Measurements from ENCODE around the gene SHISAL2B.

Gene SHISAL2B

GRCh38 chr5:64722588-64722987 is 32.3 kb downstream of the SHISAL2B start:
- Histone ChIP-seq H3K27me3 (replicated peaks; ENCODE audit: insufficient read depth, low read length) (no peaks in the 10 kb centered on the region), H3K9me2 (replicated peaks; ENCODE audit: insufficient read depth, low read length) (no peaks in the 10 kb centered on the region; the same call in 1 of the 2 replicates), H3K79me2 (ENCODE audit: low read length) (no peaks in the 10 kb centered on the region), H3K9me3 (replicated peaks; ENCODE audit: insufficient read depth, low read length) (no peaks in the 10 kb centered on the region), H3K36me3 (replicated peaks; ENCODE audit: insufficient read depth, low read length) (no peaks in the 10 kb centered on the region; the same call in 1 of the 2 replicates), H2AFZ (ENCODE audit: low read length) (no peak overlapping the region), H3K4me3 (ENCODE audit: low read length) (no peak overlapping the region), H3K9ac (ENCODE audit: low read length) (no peak overlapping the region), H3K4me2 (ENCODE audit: low read depth, low read length) (no peak overlapping the region), H3K27ac (ENCODE audit: low read length) (no peak overlapping the region), H3F3A (ENCODE audit: insufficient read depth, low read length) (peaks cover 6% of the 10 kb centered on the region), H4K20me1 (ENCODE audit: insufficient read depth, low read length) (no peaks in the 10 kb centered on the region), H3K4me1 (ENCODE audit: low read length) (peaks cover 8% of the 10 kb centered on the region)
- no peak for DNase-seq
- TF ChIP-seq EZH2 (optimal IDR thresholded peaks at IDR 0.05; ENCODE audit: low read depth, low read length) (no peak), EZH2phosphoT487 (IDR thresholded peaks at IDR 0.05; ENCODE audit: low read length) (no peak), CTCF (IDR thresholded peaks at IDR 0.05; ENCODE audit: low read length) (no peak)

- peak; percentile 65 for DNase-seq
- peak overlapping the region; percentile 57; the same call in 1 of the 2 replicates for H3K27ac ChIP-seq (ENCODE audit: low read length)
- H3F3A ChIP-seq (ENCODE audit: insufficient read depth, low read length) = peaks cover 6% of the 10 kb centered on the region
- peak overlapping the region; percentile 56; the same call in 1 of the 2 replicates for H3K4me2 ChIP-seq (ENCODE audit: low read depth, low read length)
- no peaks in the 10 kb centered on the region; the same call in 1 of the 2 replicates for H3K36me3 ChIP-seq (replicated peaks; ENCODE audit: insufficient read depth, low read length)
- H2AFZ ChIP-seq (ENCODE audit: low read length) = no peak overlapping the region
- no peak overlapping the region for H3K9ac ChIP-seq (ENCODE audit: low read length)
- H3K9me2 ChIP-seq (replicated peaks; ENCODE audit: insufficient read depth, low read length) = no peaks in the 10 kb centered on the region; the same call in 1 of the 2 replicates
- H3K79me2 ChIP-seq (ENCODE audit: low read length) = no peaks in the 10 kb centered on the region
- H3K27me3 ChIP-seq (replicated peaks; ENCODE audit: insufficient read depth, low read length) = no peaks in the 10 kb centered on the region
- TF ChIP-seq EZH2 (optimal IDR thresholded peaks at IDR 0.05; ENCODE audit: low read depth, low read length) (no peak), CTCF (IDR thresholded peaks at IDR 0.05; ENCODE audit: low read length) (no peak), EZH2phosphoT487 (IDR thresholded peaks at IDR 0.05; ENCODE audit: low read length) (no peak)
- peaks cover 8% of the 10 kb centered on the region for H3K4me1 ChIP-seq (ENCODE audit: low read length)
- no peak overlapping the region for H3K4me3 ChIP-seq (ENCODE audit: low read length)
- no peaks in the 10 kb centered on the region for H3K9me3 ChIP-seq (replicated peaks; ENCODE audit: insufficient read depth, low read length)
- H4K20me1 ChIP-seq (ENCODE audit: insufficient read depth, low read length) = no peaks in the 10 kb centered on the region
Measured at GRCh38 chr5:64727150-64727549, 36.8 kb downstream of the SHISAL2B start.

GRCh38 chr5:64742411-64742810 is 52.1 kb downstream of the SHISAL2B start:
- H3K4me2 ChIP-seq (ENCODE audit: low read depth, low read length) = no peak overlapping the region
- no peak for TF ChIP-seq EZH2 (optimal IDR thresholded peaks at IDR 0.05; ENCODE audit: low read depth, low read length)
- no peak for TF ChIP-seq EZH2phosphoT487 (IDR thresholded peaks at IDR 0.05; ENCODE audit: low read length)
- TF ChIP-seq CTCF (IDR thresholded peaks at IDR 0.05; ENCODE audit: low read length) = no peak
- no peak overlapping the region for H3K4me3 ChIP-seq (ENCODE audit: low read length)
- H3K9me2 ChIP-seq (replicated peaks; ENCODE audit: insufficient read depth, low read length) = no peaks in the 10 kb centered on the region
- H3K36me3 ChIP-seq (replicated peaks; ENCODE audit: insufficient read depth, low read length) = 0 out of 2 replicates have a peak, but pooled peaks cover 3% of the 10 kb centered on the region
- H2AFZ ChIP-seq (ENCODE audit: low read length) = no peak overlapping the region
- no peaks in the 10 kb centered on the region for H4K20me1 ChIP-seq (ENCODE audit: insufficient read depth, low read length)
- H3K9ac ChIP-seq (ENCODE audit: low read length) = no peak overlapping the region
- no peaks in the 10 kb centered on the region for H3K27me3 ChIP-seq (replicated peaks; ENCODE audit: insufficient read depth, low read length)
- no peak for DNase-seq
- H3K27ac ChIP-seq (ENCODE audit: low read length) = no peak overlapping the region
- H3K79me2 ChIP-seq (ENCODE audit: low read length) = no peaks in the 10 kb centered on the region
- H3K9me3 ChIP-seq (replicated peaks; ENCODE audit: insufficient read depth, low read length) = no peaks in the 10 kb centered on the region
- no peaks in the 10 kb centered on the region for H3K4me1 ChIP-seq (ENCODE audit: low read length)
- no peaks in the 10 kb centered on the region for H3F3A ChIP-seq (ENCODE audit: insufficient read depth, low read length)

Data from MM.1S (cell line).